Measurements from ENCODE around the gene TERT.

GRCh38 chr5:1204693-1205242 lies 90.1 kb downstream of the TERT start:
- TF ChIP-seq POLR2AphosphoS5 (IDR thresholded peaks at IDR 0.05): no peak
- peak; percentile 53 for TF ChIP-seq CTCF (IDR thresholded peaks at IDR 0.05; ENCODE audit: poor library complexity, severe bottlenecking)

Data from neural cell (in vitro differentiated cells).